ENCODE data around the gene RIN3.

- no peak for TF ChIP-seq CTCF (conservative IDR thresholded peaks at IDR 0.05; ENCODE audit: low read depth, low read length)
- TF ChIP-seq EZH2 (IDR thresholded peaks at IDR 0.05; ENCODE audit: low read length, unreplicated experiment), result no peak
Observed at GRCh38 chr14:92475037-92475436, 38.5 kb upstream of the RIN3 start.

All from PC-3 (cell line).